ENCODE results near the gene TRPV5.

TRPV5 gene

GRCh38 chr7:142885311-142886230 lies 48.0 kb downstream of the TRPV5 start, which contains the start of gene TRPV6:
Gene TRPV6 (minus strand): TSS chr7:142885745.
- TF ChIP-seq CTCF (IDR thresholded peaks at IDR 0.05; ENCODE audit: low read depth, low read length) = no peak
- DNase-seq (ENCODE audit: low read depth in 2 of 2) = no peak

GRCh38 chr7:142884286-142884640 lies 49.3 kb downstream of the TRPV5 start:
- TF ChIP-seq CTCF (IDR thresholded peaks at IDR 0.05; ENCODE audit: low read depth, low read length) = no peak
- no peak overlapping the region for H3K4me3 ChIP-seq (replicated peaks in 1 of 2; ENCODE audit: low read depth in 2 of 2, low read length in 2 of 2)
- DNase-seq (ENCODE audit: low read depth in 2 of 2) = no peak

More at GRCh38 chr7:142885311-142886230, 48.0 kb downstream of the TRPV5 start, which contains the start of gene TRPV6:
- H3K4me3 ChIP-seq (replicated peaks in 1 of 2; ENCODE audit: low read depth in 2 of 2, low read length in 2 of 2) = no peak within 1 kb of the TSS

GRCh38 chr7:142883571-142884285 lies 49.8 kb downstream of the TRPV5 start:
- TF ChIP-seq CTCF (IDR thresholded peaks at IDR 0.05; ENCODE audit: low read depth, low read length) = no peak

GRCh38 chr7:142883145-142883544 lies 50.4 kb downstream of the TRPV5 start:
- TF ChIP-seq CTCF (IDR thresholded peaks at IDR 0.05; ENCODE audit: low read depth, low read length) = no peak
- no peak for DNase-seq (ENCODE audit: low read depth in 2 of 2)

More at GRCh38 chr7:142883571-142884285, 49.8 kb downstream of the TRPV5 start:
- no peak for DNase-seq (ENCODE audit: low read depth in 2 of 2)
- no peak overlapping the region for H3K4me3 ChIP-seq (replicated peaks in 1 of 2; ENCODE audit: low read depth in 2 of 2, low read length in 2 of 2)

GRCh38 chr7:142882338-142882678 lies 51.2 kb downstream of the TRPV5 start:
- no peak for TF ChIP-seq CTCF (IDR thresholded peaks at IDR 0.05; ENCODE audit: low read depth, low read length)
- no peak overlapping the region for H3K4me3 ChIP-seq (replicated peaks in 1 of 2; ENCODE audit: low read depth in 2 of 2, low read length in 2 of 2)
- no peak for DNase-seq (ENCODE audit: low read depth in 2 of 2)

More at GRCh38 chr7:142883145-142883544, 50.4 kb downstream of the TRPV5 start:
- H3K4me3 ChIP-seq (replicated peaks in 1 of 2; ENCODE audit: low read depth in 2 of 2, low read length in 2 of 2) = no peak overlapping the region

- no peak overlapping the region for H3K4me3 ChIP-seq (replicated peaks in 1 of 2; ENCODE audit: low read depth in 2 of 2, low read length in 2 of 2)
- no peak for DNase-seq (ENCODE audit: low read depth in 2 of 2)
These were observed 51.8 kb downstream of the TRPV5 start for GRCh38 chr7:142881586-142882337.

More at GRCh38 chr7:142881586-142882337, 51.8 kb downstream of the TRPV5 start:
- no peak for TF ChIP-seq CTCF (IDR thresholded peaks at IDR 0.05; ENCODE audit: low read depth, low read length)

All from cardiac fibroblast (primary cell).